Measurements from ENCODE around the gene GP5.
A peak's percentile ranks its signal among the peaks of the same experiment; 100 is the strongest.

The GP5 gene, protein sequence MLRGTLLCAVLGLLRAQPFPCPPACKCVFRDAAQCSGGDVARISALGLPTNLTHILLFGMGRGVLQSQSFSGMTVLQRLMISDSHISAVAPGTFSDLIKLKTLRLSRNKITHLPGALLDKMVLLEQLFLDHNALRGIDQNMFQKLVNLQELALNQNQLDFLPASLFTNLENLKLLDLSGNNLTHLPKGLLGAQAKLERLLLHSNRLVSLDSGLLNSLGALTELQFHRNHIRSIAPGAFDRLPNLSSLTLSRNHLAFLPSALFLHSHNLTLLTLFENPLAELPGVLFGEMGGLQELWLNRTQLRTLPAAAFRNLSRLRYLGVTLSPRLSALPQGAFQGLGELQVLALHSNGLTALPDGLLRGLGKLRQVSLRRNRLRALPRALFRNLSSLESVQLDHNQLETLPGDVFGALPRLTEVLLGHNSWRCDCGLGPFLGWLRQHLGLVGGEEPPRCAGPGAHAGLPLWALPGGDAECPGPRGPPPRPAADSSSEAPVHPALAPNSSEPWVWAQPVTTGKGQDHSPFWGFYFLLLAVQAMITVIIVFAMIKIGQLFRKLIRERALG

GRCh38 chr3:194399166-194399565, at the start of gene GP5:
Gene GP5, minus strand, starts transcription at chr3:194399266. Its CDS starts 984 bp downstream, at chr3:194398282.
- Histone ChIP-seq H3K9me3 (no peaks in the 10 kb centered on the region), H3K4me2 (peak within 1 kb of the TSS; percentile 99), H3K9ac (peak within 1 kb of the TSS; percentile 78; the same call in 1 of the 2 replicates), H3K4me1 (peaks cover 83% of the 10 kb centered on the region), H3K4me3 (peak within 1 kb of the TSS; percentile 65), H3K36me3 (no peaks in the 10 kb centered on the region), H4K20me1 (no peaks in the 10 kb centered on the region), H3K27ac (peak within 1 kb of the TSS; percentile 92), H3K27me3 (peaks cover 22% of the 10 kb centered on the region)
- no peak for TF ChIP-seq Cebpa-rat (IDR thresholded peaks at IDR 0.05)

DNA sequence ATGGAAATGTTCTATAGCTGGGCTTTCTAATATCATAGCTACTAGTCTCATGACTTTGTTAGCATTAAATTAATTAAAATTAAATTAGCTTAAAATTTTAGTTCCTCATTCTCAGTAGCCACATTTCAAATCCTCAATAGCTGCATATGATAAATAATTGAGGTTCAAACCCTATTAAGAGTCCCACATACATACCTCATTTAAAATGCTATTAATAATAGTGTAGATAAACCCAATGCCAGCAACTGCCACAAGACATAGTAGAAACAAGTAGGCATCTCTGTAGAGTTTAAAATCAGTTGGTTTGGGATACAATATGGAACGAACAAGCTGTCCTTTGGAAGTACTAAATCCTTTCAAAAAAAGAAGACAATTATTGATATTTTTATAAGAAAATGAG, 48.6 kb upstream of the GP5 start:
- Histone ChIP-seq H3K9ac (no peak overlapping the region), H3K4me1 (no peaks in the 10 kb centered on the region), H3K4me2 (no peak overlapping the region), H3K27ac (no peak overlapping the region), H3K4me3 (no peak overlapping the region), H4K20me1 (no peaks in the 10 kb centered on the region), H3K27me3 (no peaks in the 10 kb centered on the region), H3K9me3 (no peaks in the 10 kb centered on the region), H3K36me3 (peaks cover 75% of the 10 kb centered on the region)
- no peak for TF ChIP-seq Cebpa-rat (IDR thresholded peaks at IDR 0.05)

DNA sequence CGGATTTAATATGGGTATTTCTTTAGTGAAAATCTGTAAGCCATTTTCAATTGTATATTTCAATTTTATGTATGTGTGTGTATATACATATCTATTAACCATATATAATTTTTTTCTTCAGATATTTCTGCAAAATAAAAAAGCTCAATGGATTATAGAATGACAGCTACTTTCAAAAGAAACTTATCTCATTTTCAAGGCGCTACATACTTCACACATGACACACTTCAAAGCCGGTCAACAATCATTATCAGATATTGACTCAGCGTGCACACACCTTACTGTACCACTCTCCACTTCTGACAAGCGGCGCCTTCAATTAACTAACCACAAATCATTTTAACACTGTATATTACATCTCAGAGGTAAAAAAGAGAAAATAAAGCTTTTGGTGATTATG, 48.1 kb upstream of the GP5 start:
- no peak overlapping the region for H3K9ac ChIP-seq
- no peaks in the 10 kb centered on the region for H3K4me1 ChIP-seq
- H3K27me3 ChIP-seq: no peaks in the 10 kb centered on the region
- no peaks in the 10 kb centered on the region for H3K9me3 ChIP-seq
- H4K20me1 ChIP-seq: no peaks in the 10 kb centered on the region
- peaks cover 73% of the 10 kb centered on the region for H3K36me3 ChIP-seq
- no peak overlapping the region for H3K4me3 ChIP-seq
- no peak overlapping the region for H3K4me2 ChIP-seq
- H3K27ac ChIP-seq: no peak overlapping the region
- TF ChIP-seq Cebpa-rat (IDR thresholded peaks at IDR 0.05): no peak

DNA sequence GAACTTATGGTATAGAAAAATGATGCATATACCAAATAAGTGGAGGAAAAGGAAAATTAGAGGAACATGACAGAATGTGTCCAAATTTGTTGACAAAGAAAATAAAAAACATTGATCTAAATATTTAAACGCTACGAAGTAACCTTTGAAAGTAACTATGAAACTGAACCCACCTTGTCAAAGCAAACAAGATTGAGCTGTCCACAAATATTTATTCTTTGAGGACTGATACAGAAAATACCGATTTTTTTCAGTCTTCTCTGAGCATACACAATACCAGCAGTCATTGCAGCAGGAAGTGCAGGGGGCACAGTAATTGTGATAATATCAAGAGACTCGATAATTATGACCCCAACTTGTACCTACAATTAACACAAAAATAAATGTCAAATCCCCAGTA, 47.7 kb upstream of the GP5 start:
- H3K9me3 ChIP-seq: no peaks in the 10 kb centered on the region
- no peaks in the 10 kb centered on the region for H3K27me3 ChIP-seq
- H3K9ac ChIP-seq: no peak overlapping the region
- no peak for TF ChIP-seq Cebpa-rat (IDR thresholded peaks at IDR 0.05)
- H3K4me3 ChIP-seq: no peak overlapping the region
- H3K4me2 ChIP-seq: no peak overlapping the region
- H3K36me3 ChIP-seq: peaks cover 73% of the 10 kb centered on the region
- H3K27ac ChIP-seq: no peak overlapping the region
- no peaks in the 10 kb centered on the region for H4K20me1 ChIP-seq
- no peaks in the 10 kb centered on the region for H3K4me1 ChIP-seq

GRCh38 chr3:194446172-194446571, 47.1 kb upstream of the GP5 start:
- Histone ChIP-seq H3K9ac (no peak overlapping the region), H3K4me2 (no peak overlapping the region), H3K4me1 (no peaks in the 10 kb centered on the region), H3K36me3 (peaks cover 73% of the 10 kb centered on the region), H3K27me3 (no peaks in the 10 kb centered on the region), H3K27ac (no peak overlapping the region), H3K9me3 (no peaks in the 10 kb centered on the region), H4K20me1 (no peaks in the 10 kb centered on the region), H3K4me3 (no peak overlapping the region)
- TF ChIP-seq Cebpa-rat (IDR thresholded peaks at IDR 0.05): no peak

GRCh38 chr3:194443901-194444300, 44.8 kb upstream of the GP5 start:
- Histone ChIP-seq H3K27me3 (no peaks in the 10 kb centered on the region), H3K36me3 (peaks cover 78% of the 10 kb centered on the region), H3K27ac (no peak overlapping the region), H4K20me1 (no peaks in the 10 kb centered on the region), H3K4me1 (peaks cover 8% of the 10 kb centered on the region), H3K4me2 (no peak overlapping the region), H3K4me3 (no peak overlapping the region), H3K9me3 (no peaks in the 10 kb centered on the region), H3K9ac (no peak overlapping the region)
- no peak for TF ChIP-seq Cebpa-rat (IDR thresholded peaks at IDR 0.05)

- no peak overlapping the region for H3K4me2 ChIP-seq
- peaks cover 77% of the 10 kb centered on the region for H3K36me3 ChIP-seq
- no peaks in the 10 kb centered on the region for H3K9me3 ChIP-seq
- H4K20me1 ChIP-seq: no peaks in the 10 kb centered on the region
- H3K4me1 ChIP-seq: peaks cover 15% of the 10 kb centered on the region
- no peak overlapping the region for H3K27ac ChIP-seq
- no peak overlapping the region for H3K4me3 ChIP-seq
- no peak overlapping the region for H3K9ac ChIP-seq
- TF ChIP-seq Cebpa-rat (IDR thresholded peaks at IDR 0.05): no peak
- H3K27me3 ChIP-seq: no peaks in the 10 kb centered on the region
Observed at GRCh38 chr3:194440756-194441155, 41.7 kb upstream of the GP5 start.

DNA sequence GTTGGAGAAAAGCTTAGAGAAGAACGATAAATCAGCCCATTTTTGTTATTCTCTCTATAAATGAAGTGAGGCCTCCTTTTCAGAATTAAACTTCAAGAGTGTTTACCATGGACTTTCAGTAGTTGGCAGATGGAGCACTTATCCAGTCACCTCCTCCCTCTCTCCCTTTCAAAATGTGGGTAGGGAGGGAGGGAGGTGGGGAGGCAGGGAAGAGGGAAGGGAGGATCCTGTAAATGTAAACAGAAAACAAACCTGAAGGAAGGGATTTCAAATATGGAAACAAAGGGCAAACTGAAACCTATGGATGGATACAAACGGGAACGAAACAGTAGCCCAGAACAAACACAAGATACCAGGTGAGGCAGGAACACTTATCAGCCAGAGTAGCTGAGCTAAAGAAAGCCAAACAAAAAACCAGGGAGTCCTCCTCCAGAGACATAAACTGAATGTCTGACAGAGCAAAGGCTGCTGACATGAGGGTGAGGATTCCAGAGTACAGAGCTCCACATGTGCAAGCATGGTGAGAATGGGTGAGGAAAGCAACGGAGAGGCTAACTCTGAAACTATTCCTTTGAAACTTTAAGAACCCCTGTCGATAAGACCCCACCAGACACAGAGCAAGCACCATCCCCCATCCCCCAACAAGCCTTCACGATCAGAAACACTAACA, 41.0 kb upstream of the GP5 start:
- peaks cover 81% of the 10 kb centered on the region for H3K36me3 ChIP-seq
- no peak overlapping the region for H3K9ac ChIP-seq
- TF ChIP-seq Cebpa-rat (IDR thresholded peaks at IDR 0.05): no peak
- no peak overlapping the region for H3K4me3 ChIP-seq
- peaks cover 15% of the 10 kb centered on the region for H3K4me1 ChIP-seq
- H3K9me3 ChIP-seq: no peaks in the 10 kb centered on the region
- H3K27ac ChIP-seq: no peak overlapping the region
- H3K27me3 ChIP-seq: no peaks in the 10 kb centered on the region
- no peak overlapping the region for H3K4me2 ChIP-seq
- H4K20me1 ChIP-seq: no peaks in the 10 kb centered on the region

DNA sequence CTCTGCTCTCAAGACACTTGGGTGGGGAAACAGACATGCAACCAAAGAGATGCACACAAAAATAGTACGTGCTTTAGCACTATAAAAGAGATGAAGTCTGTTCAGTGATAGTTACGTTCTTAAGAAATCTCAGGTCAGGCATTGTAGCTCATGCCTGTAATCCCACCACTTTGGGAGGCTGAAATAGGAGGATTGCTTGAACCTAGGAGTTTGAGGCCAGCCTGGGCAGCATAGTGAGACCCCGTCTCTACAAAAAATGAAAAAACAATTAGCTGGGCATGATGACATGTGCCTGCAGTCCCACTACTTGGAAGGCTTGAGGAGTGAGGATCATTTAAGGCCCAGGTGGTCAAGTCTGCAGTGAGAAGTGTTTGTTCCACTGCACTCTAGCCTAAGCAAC, 35.4 kb upstream of the GP5 start:
- H3K4me3 ChIP-seq: no peak overlapping the region
- H3K27ac ChIP-seq: no peak overlapping the region
- TF ChIP-seq Cebpa-rat (IDR thresholded peaks at IDR 0.05): no peak
- H4K20me1 ChIP-seq: no peaks in the 10 kb centered on the region
- H3K36me3 ChIP-seq: peaks cover 87% of the 10 kb centered on the region
- peaks cover 13% of the 10 kb centered on the region for H3K4me1 ChIP-seq
- no peak overlapping the region for H3K4me2 ChIP-seq
- H3K9me3 ChIP-seq: no peaks in the 10 kb centered on the region
- no peaks in the 10 kb centered on the region for H3K27me3 ChIP-seq
- H3K9ac ChIP-seq: no peak overlapping the region

- no peaks in the 10 kb centered on the region for H4K20me1 ChIP-seq
- H3K27ac ChIP-seq: no peak overlapping the region
- H3K4me1 ChIP-seq: no peaks in the 10 kb centered on the region
- peaks cover 85% of the 10 kb centered on the region for H3K36me3 ChIP-seq
- H3K9me3 ChIP-seq: no peaks in the 10 kb centered on the region
- H3K9ac ChIP-seq: no peak overlapping the region
- H3K4me2 ChIP-seq: no peak overlapping the region
- H3K4me3 ChIP-seq: no peak overlapping the region
- TF ChIP-seq Cebpa-rat (IDR thresholded peaks at IDR 0.05): no peak
- H3K27me3 ChIP-seq: no peaks in the 10 kb centered on the region
Observed at GRCh38 chr3:194431554-194431953, 32.5 kb upstream of the GP5 start.
